ENCODE data around the gene MAST4. TPM values are rescaled to one million over a fixed set of nuclear protein-coding genes. Genes with fewer than 3 reads are reported as not detected.

The MAST4 gene
- polyA plus RNA-seq, 1 donor (not counting 4 experiments of a cell fraction or from before 2014, with no cell fraction given): 19.8 TPM

DNA sequence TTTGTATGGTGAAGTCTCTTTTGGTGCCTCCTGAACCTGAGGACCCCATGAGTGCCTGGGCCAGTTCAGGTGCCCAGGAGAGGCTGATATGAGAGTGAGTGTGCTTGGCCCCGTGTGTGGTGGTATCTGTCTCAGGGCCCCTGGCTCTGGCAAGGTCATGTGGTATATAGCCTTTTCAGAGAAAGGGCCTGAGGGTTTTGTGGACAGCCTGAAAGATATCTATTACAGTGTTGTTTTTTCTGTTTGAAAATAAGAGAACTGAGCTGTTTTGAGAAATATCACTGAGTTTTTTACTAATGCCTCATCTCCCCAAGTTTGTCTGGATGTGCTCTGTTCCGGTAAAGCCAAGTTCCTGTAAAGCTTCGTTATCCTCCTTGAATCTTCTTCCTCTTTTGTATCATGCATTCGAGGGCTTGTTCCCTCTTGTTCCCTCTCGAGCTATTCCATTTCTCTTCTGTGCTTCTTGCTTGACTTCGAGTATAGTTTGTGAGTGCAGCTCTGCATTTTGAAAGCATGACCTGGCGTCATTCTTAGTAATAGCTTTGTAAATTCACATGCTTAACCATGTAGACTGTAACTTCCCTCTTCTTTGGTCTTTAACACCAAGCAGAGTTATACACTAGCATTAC is 122.3 kb downstream of the MAST4 start:
- Histone ChIP-seq H3K9me3 (ENCODE audit: control insufficient read depth, low read depth, low read length) (no peaks in the 10 kb centered on the region), H3K4me1 (ENCODE audit: control insufficient read depth, extremely low read depth, insufficient read depth, low read length) (peaks cover 28% of the 10 kb centered on the region), H2AFZ (ENCODE audit: control insufficient read depth, low read length) (peak overlapping the region; percentile 35), H4K20me1 (ENCODE audit: control insufficient read depth, extremely low read depth, insufficient read depth, low read length) (no peaks in the 10 kb centered on the region), H3K27me3 (ENCODE audit: control insufficient read depth, extremely low read depth, insufficient read depth, low read length) (no peaks in the 10 kb centered on the region), H3K4me2 (ENCODE audit: control insufficient read depth, extremely low read depth, insufficient read depth, low read depth, low read length) (peak overlapping the region; percentile 39), H3K27ac (ENCODE audit: control insufficient read depth, insufficient read depth, low read length) (no peak overlapping the region), H3K36me3 (ENCODE audit: control insufficient read depth in 2 of 2, extremely low read depth in 1 of 2, insufficient read depth in 2 of 2, low read length in 2 of 2) (no peaks in the 10 kb centered on the region), H3K4me3 (ENCODE audit: control insufficient read depth in 2 of 3, extremely low read depth in 1 of 3, insufficient read depth in 2 of 3, low read depth in 1 of 3, low read length in 3 of 3) (no peak overlapping the region), H3K79me2 (ENCODE audit: control insufficient read depth, insufficient read depth, low read length) (no peaks in the 10 kb centered on the region), H3K9ac (ENCODE audit: control insufficient read depth, extremely low read depth, insufficient read depth, low read length) (no peak overlapping the region), H3K9me1 (ENCODE audit: control insufficient read depth, extremely low read depth, insufficient read depth, low read length) (no peaks in the 10 kb centered on the region)
- no peak for FAIRE-seq
- dilution Hi-C loops (cut with MboI; ENCODE audit: extremely low pct_ligation_motif_present, low sequenced_read_pairs): no loop called here
- DNase-seq (ENCODE audit: low read depth, low spot score): no peak
- TF ChIP-seq, protein P1, sequence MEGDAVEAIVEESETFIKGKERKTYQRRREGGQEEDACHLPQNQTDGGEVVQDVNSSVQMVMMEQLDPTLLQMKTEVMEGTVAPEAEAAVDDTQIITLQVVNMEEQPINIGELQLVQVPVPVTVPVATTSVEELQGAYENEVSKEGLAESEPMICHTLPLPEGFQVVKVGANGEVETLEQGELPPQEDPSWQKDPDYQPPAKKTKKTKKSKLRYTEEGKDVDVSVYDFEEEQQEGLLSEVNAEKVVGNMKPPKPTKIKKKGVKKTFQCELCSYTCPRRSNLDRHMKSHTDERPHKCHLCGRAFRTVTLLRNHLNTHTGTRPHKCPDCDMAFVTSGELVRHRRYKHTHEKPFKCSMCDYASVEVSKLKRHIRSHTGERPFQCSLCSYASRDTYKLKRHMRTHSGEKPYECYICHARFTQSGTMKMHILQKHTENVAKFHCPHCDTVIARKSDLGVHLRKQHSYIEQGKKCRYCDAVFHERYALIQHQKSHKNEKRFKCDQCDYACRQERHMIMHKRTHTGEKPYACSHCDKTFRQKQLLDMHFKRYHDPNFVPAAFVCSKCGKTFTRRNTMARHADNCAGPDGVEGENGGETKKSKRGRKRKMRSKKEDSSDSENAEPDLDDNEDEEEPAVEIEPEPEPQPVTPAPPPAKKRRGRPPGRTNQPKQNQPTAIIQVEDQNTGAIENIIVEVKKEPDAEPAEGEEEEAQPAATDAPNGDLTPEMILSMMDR (optimal IDR thresholded peaks at IDR 0.05 in 1 of 3, IDR thresholded peaks at IDR 0.05 in 1 of 3, conservative IDR thresholded peaks at IDR 0.05 in 1 of 3; ENCODE audit: extremely low read depth in 1 of 3, insufficient read depth in 2 of 3, low read length in 3 of 3): no peak
- TF ChIP-seq EZH2 (IDR thresholded peaks at IDR 0.05; ENCODE audit: low read length): no peak

DNA sequence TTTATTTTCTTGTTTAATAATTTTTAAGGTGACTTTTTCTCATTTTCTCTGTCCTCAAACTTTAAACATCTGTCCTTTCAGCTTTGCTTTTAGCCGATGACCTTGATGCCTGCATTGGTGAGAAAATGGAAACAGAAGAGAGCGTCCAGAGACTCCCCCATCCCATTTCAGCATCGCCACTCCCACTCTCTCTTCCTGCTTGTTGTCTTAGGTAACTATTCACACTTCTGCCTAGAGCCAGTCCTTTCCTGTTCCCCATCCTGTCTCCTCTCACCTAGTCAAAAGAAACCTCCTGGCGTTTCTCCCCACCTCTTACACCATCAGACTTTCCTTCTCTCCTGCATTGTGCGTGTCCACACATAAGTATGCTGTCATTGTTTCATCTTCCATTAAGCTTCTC is 124.6 kb downstream of the MAST4 start:
- Histone ChIP-seq H3K27me3 (ENCODE audit: control insufficient read depth, extremely low read depth, insufficient read depth, low read length) (no peaks in the 10 kb centered on the region), H3K4me3 (ENCODE audit: control insufficient read depth in 2 of 3, extremely low read depth in 1 of 3, insufficient read depth in 2 of 3, low read depth in 1 of 3, low read length in 3 of 3) (no peak overlapping the region), H3K9me3 (ENCODE audit: control insufficient read depth, low read depth, low read length) (no peaks in the 10 kb centered on the region), H3K9me1 (ENCODE audit: control insufficient read depth, extremely low read depth, insufficient read depth, low read length) (no peaks in the 10 kb centered on the region), H4K20me1 (ENCODE audit: control insufficient read depth, extremely low read depth, insufficient read depth, low read length) (no peaks in the 10 kb centered on the region), H3K27ac (ENCODE audit: control insufficient read depth, insufficient read depth, low read length) (no peak overlapping the region), H3K4me2 (ENCODE audit: control insufficient read depth, extremely low read depth, insufficient read depth, low read depth, low read length) (no peak overlapping the region), H2AFZ (ENCODE audit: control insufficient read depth, low read length) (no peak overlapping the region), H3K4me1 (ENCODE audit: control insufficient read depth, extremely low read depth, insufficient read depth, low read length) (peaks cover 14% of the 10 kb centered on the region), H3K79me2 (ENCODE audit: control insufficient read depth, insufficient read depth, low read length) (no peaks in the 10 kb centered on the region), H3K36me3 (ENCODE audit: control insufficient read depth in 2 of 2, extremely low read depth in 1 of 2, insufficient read depth in 2 of 2, low read length in 2 of 2) (no peaks in the 10 kb centered on the region), H3K9ac (ENCODE audit: control insufficient read depth, extremely low read depth, insufficient read depth, low read length) (no peak overlapping the region)
- FAIRE-seq: no peak
- dilution Hi-C loops (cut with MboI; ENCODE audit: extremely low pct_ligation_motif_present, low sequenced_read_pairs): no loop called here
- DNase-seq (ENCODE audit: low read depth, low spot score): no peak
- TF ChIP-seq, protein P1 (optimal IDR thresholded peaks at IDR 0.05 in 1 of 3, IDR thresholded peaks at IDR 0.05 in 1 of 3, conservative IDR thresholded peaks at IDR 0.05 in 1 of 3; ENCODE audit: extremely low read depth in 1 of 3, insufficient read depth in 2 of 3, low read length in 3 of 3): no peak
- no peak for TF ChIP-seq EZH2 (IDR thresholded peaks at IDR 0.05; ENCODE audit: low read length)

Measured in keratinocyte (primary cell).